ENCODE results near the gene IFNA4.
"Not testable (repeated sequence)": the region's sequence is repeated elsewhere in the genome, so short reads cannot be mapped to it uniquely, and the experiment has no call there.

Gene IFNA4
- total RNA-seq, result 0 reads per million in 4 donors

GRCh38 chr9:21187487-21187886 is at the start of gene IFNA4:
TSS of gene IFNA4 (minus strand) at chr9:21187587. CDS start at chr9:21187531, 56 bp downstream.
- not testable (repeated sequence) for DNase-seq

- not testable (repeated sequence) for DNase-seq
Measured at GRCh38 chr9:21236360-21236714, 49.0 kb upstream of the IFNA4 start.

- peak in 1 of 5 donors; percentile 27 for DNase-seq
Measured at GRCh38 chr9:21235468-21236359, 48.3 kb upstream of the IFNA4 start.

- DNase-seq, result no peak
Measured at GRCh38 chr9:21234153-21234687, 46.8 kb upstream of the IFNA4 start.

GRCh38 chr9:21233258-21233657 is 45.9 kb upstream of the IFNA4 start:
- DNase-seq, result no peak

- no peak for DNase-seq
Measured at GRCh38 chr9:21228122-21228521, 40.7 kb upstream of the IFNA4 start, which contains the start of gene IFNA17. TSS of gene IFNA17 (minus strand) at chr9:21228222. CDS start at chr9:21228173, 49 bp downstream.

GRCh38 chr9:21217211-21217610 is 29.8 kb upstream of the IFNA4 start, which contains the start of gene IFNA16:
TSS of gene IFNA16 (minus strand) at chr9:21217311. CDS start at chr9:21217305, 6 bp downstream.
- not testable (repeated sequence) for DNase-seq

GRCh38 chr9:21213411-21214326 is 26.3 kb upstream of the IFNA4 start:
- not testable (repeated sequence) for DNase-seq

- not testable (repeated sequence) for DNase-seq
Measured at GRCh38 chr9:21212160-21212559, 24.8 kb upstream of the IFNA4 start.

- not testable (repeated sequence) for DNase-seq
Measured at GRCh38 chr9:21210782-21211181, 23.4 kb upstream of the IFNA4 start.

- DNase-seq, result no peak
Measured at GRCh38 chr9:21210311-21210710, 22.9 kb upstream of the IFNA4 start.

GRCh38 chr9:21207043-21207442 is 19.7 kb upstream of the IFNA4 start, which contains the start of gene IFNA10:
TSS of gene IFNA10 (minus strand) at chr9:21207143. CDS start at chr9:21207097, 46 bp downstream.
- not testable (repeated sequence) for DNase-seq

GRCh38 chr9:21205204-21205603 is 17.8 kb upstream of the IFNA4 start:
- DNase-seq, result no peak

- DNase-seq, result not testable (repeated sequence)
Measured at GRCh38 chr9:21202105-21202504, 14.7 kb upstream of the IFNA4 start, which contains the start of gene IFNA7. TSS of gene IFNA7 (minus strand) at chr9:21202205. CDS start at chr9:21202165, 40 bp downstream.

GRCh38 chr9:21194867-21195776 is 7.7 kb upstream of the IFNA4 start:
- DNase-seq, result peak in 2 of 5 donors; percentile 8 to 14

- DNase-seq, result peak in 1 of 5 donors; percentile 25
Measured at GRCh38 chr9:21182810-21183736, 4.3 kb downstream of the IFNA4 start.

- no peak for DNase-seq
Measured at GRCh38 chr9:21174671-21175070, 12.7 kb downstream of the IFNA4 start.

GRCh38 chr9:21172156-21172555 is 15.2 kb downstream of the IFNA4 start:
- DNase-seq, result no peak

GRCh38 chr9:21171351-21171750 is 16.0 kb downstream of the IFNA4 start:
- no peak for DNase-seq

GRCh38 chr9:21166560-21166959 is 20.8 kb downstream of the IFNA4 start, which contains the start of gene IFNA21:
TSS of gene IFNA21 (minus strand) at chr9:21166660. CDS start at chr9:21166612, 48 bp downstream.
- DNase-seq, result not testable (repeated sequence)
